Measurements from ENCODE around the gene UNC13C.

Gene UNC13C

GRCh38 chr15:54282228-54282836 is 304.1 kb downstream of the UNC13C start:
- no peak for FAIRE-seq
- no peak for DNase-seq (ENCODE audit: insufficient read length, low spot score)

- DNase-seq (ENCODE audit: insufficient read length, low spot score) (no peak), FAIRE-seq (no peak)
These were observed 309.8 kb downstream of the UNC13C start for GRCh38 chr15:54288049-54288448.

- no peak for FAIRE-seq
- no peak for DNase-seq (ENCODE audit: insufficient read length, low spot score)
These were observed 311.4 kb downstream of the UNC13C start for GRCh38 chr15:54289590-54290136.

- DNase-seq (ENCODE audit: insufficient read length, low spot score) = no peak
- FAIRE-seq = no peak
These were observed 320.2 kb downstream of the UNC13C start for GRCh38 chr15:54298396-54298795.

- FAIRE-seq (no peak), DNase-seq (ENCODE audit: insufficient read length, low spot score) (no peak)
These were observed 326.1 kb downstream of the UNC13C start for GRCh38 chr15:54304321-54304720.

- FAIRE-seq = no peak
- no peak for DNase-seq (ENCODE audit: insufficient read length, low spot score)
These were observed 326.9 kb downstream of the UNC13C start for GRCh38 chr15:54305138-54305537.

GRCh38 chr15:54307252-54307902 is 329.1 kb downstream of the UNC13C start:
- FAIRE-seq (no peak), DNase-seq (ENCODE audit: insufficient read length, low spot score) (no peak)

- no peak for DNase-seq (ENCODE audit: insufficient read length, low spot score)
- FAIRE-seq = no peak
These were observed 329.7 kb downstream of the UNC13C start for GRCh38 chr15:54307926-54308325.

- DNase-seq (ENCODE audit: insufficient read length, low spot score) (no peak), FAIRE-seq (no peak)
These were observed 334.3 kb downstream of the UNC13C start for GRCh38 chr15:54312528-54312927.

GRCh38 chr15:54321426-54321825 is 343.2 kb downstream of the UNC13C start:
- no peak for DNase-seq (ENCODE audit: insufficient read length, low spot score)
- no peak for FAIRE-seq

GRCh38 chr15:54322341-54322740 is 344.1 kb downstream of the UNC13C start:
- DNase-seq (ENCODE audit: insufficient read length, low spot score) (no peak), FAIRE-seq (no peak)

GRCh38 chr15:54345301-54345700 is 367.1 kb downstream of the UNC13C start:
- FAIRE-seq = no peak
- no peak for DNase-seq (ENCODE audit: insufficient read length, low spot score)

GRCh38 chr15:54345827-54346226 is 367.6 kb downstream of the UNC13C start:
- DNase-seq (ENCODE audit: insufficient read length, low spot score) (no peak), FAIRE-seq (no peak)

- no peak for FAIRE-seq
- no peak for DNase-seq (ENCODE audit: insufficient read length, low spot score)
These were observed 369.0 kb downstream of the UNC13C start for GRCh38 chr15:54347082-54347827.

GRCh38 chr15:54353726-54354125 is 375.5 kb downstream of the UNC13C start:
- DNase-seq (ENCODE audit: insufficient read length, low spot score) (no peak), FAIRE-seq (no peak)

GRCh38 chr15:54354341-54354740 is 376.1 kb downstream of the UNC13C start:
- FAIRE-seq (no peak), DNase-seq (ENCODE audit: insufficient read length, low spot score) (no peak)

GRCh38 chr15:54364961-54365360 is 386.7 kb downstream of the UNC13C start:
- DNase-seq (ENCODE audit: insufficient read length, low spot score) = no peak
- FAIRE-seq = no peak

GRCh38 chr15:54373332-54373731 is 395.1 kb downstream of the UNC13C start:
- FAIRE-seq = no peak
- no peak for DNase-seq (ENCODE audit: insufficient read length, low spot score)

GRCh38 chr15:54374184-54374952 is 396.1 kb downstream of the UNC13C start:
- no peak for FAIRE-seq

GRCh38 chr15:54387799-54388198 is 409.6 kb downstream of the UNC13C start:
- DNase-seq (ENCODE audit: insufficient read length, low spot score) (no peak), FAIRE-seq (no peak)

More at GRCh38 chr15:54374184-54374952, 396.1 kb downstream of the UNC13C start:
- no peak for DNase-seq (ENCODE audit: insufficient read length, low spot score)

GRCh38 chr15:54388746-54389145 is 410.5 kb downstream of the UNC13C start:
- DNase-seq (ENCODE audit: insufficient read length, low spot score) (no peak), FAIRE-seq (no peak)

Data from GM19239 (cell line).